K562 (cell line): ENCODE data around the gene PNPLA7. TPM values are rescaled to one million over a fixed set of nuclear protein-coding genes. Genes with fewer than 3 reads are reported as not detected.
A peak's percentile ranks its signal among the peaks of the same experiment; 100 is the strongest.

ENCODE experiments used
- BCLAF1 ChIP-seq, 2 experiments: fragments of 450-650 bp in 1 of 2; IDR thresholded peaks; 2 replicates each; pipeline ENCODE4 v1.6.1; 2011 to 2017; ENCODE audit warnings: low read depth in 2 of 2, antibody characterized with exemption in 1 of 2, borderline replicate concordance in 1 of 2, low read length in 1 of 2, mild to moderate bottlenecking in 1 of 2, mixed read lengths in 1 of 2; ENCODE audit not compliant: control insufficient read depth in 1 of 2
- CHCHD3 ChIP-seq: fragments of 250-450 bp; sonication (Bioruptor Pico); IDR thresholded peaks from 2 replicates; pipeline ENCODE4 v2.1.2; 2022; ENCODE audit warnings: mild to moderate bottlenecking
- HDAC3 ChIP-seq: fragments of 450-650 bp; IDR thresholded peaks from 2 replicates; pipeline ENCODE4 v1.6.1; 2018; ENCODE audit warnings: borderline replicate concordance, mild to moderate bottlenecking, moderate library complexity; ENCODE audit not compliant: partially characterized antibody
- KAT2B ChIP-seq: IDR thresholded peaks from one replicate; pipeline ENCODE4 v1.6.1; 2012; ENCODE audit warnings: low read depth, mild to moderate bottlenecking, control low read depth, inconsistent platforms, low read length, moderate library complexity
- POLR2AphosphoS5 ChIP-seq: IDR thresholded peaks from 2 replicates; pipeline ENCODE4 v1.6.1; 2011; ENCODE audit warnings: mild to moderate bottlenecking, low read depth, low read length, moderate library complexity; ENCODE audit not compliant: control insufficient read depth, insufficient read depth
- PRDM10 ChIP-seq: fragments of 450-650 bp; IDR thresholded peaks from 2 replicates; pipeline ENCODE4 v1.6.1; 2018; ENCODE audit not compliant: partially characterized antibody
- SP1 ChIP-seq: sonication (generic); formaldehyde crosslinking; IDR thresholded peaks from 2 replicates; pipeline ENCODE4 v1.8.1; 2022; ENCODE audit warnings: mild to moderate bottlenecking, missing genetic modification reagents
- STAG1 ChIP-seq: sonication (generic); formaldehyde crosslinking; IDR thresholded peaks from 2 replicates; pipeline ENCODE4 v1.5.0; 2020; ENCODE audit warnings: missing genetic modification reagents, borderline replicate concordance
- TRIM28 ChIP-seq: fragments of 450-650 bp; IDR thresholded peaks from 2 replicates; pipeline ENCODE4 v1.6.1; 2017
- XRCC5 ChIP-seq: fragments of 200-400 bp; formaldehyde crosslinking; IDR thresholded peaks from 2 replicates; pipeline ENCODE4 v1.6.1; 2017; ENCODE audit warnings: low read depth, mild to moderate bottlenecking, low read length
- ZBED1 ChIP-seq: IDR thresholded peaks from 2 replicates; pipeline ENCODE4 v1.6.1; 2014
- ZNF407 ChIP-seq: fragments of 450-650 bp; IDR thresholded peaks from 2 replicates; pipeline ENCODE4 v1.6.1; 2016; ENCODE audit warnings: low read depth
- ZNF830 ChIP-seq: fragments of 250-450 bp; sonication (Bioruptor Pico); IDR thresholded peaks from 2 replicates; pipeline ENCODE4 v1.5.0; 2021; ENCODE audit warnings: mild to moderate bottlenecking
- polyA plus RNA-seq, 8 experiments: library from polyadenylated mRNA; depleted of rRNA in 4 of 8; stranded (reverse) in 5 of 8; unstranded in 3 of 8; fragments of >200 nt; fragmentation: Nextera tagmentation in 2 of 8; fragmentation: Illumina TruSeq in 1 of 8; extraction: Ambion mirVana in 2 of 8; extraction: Trizol in 1 of 8; gene quantifications; 2 replicates each; pipeline versions ENCODE4 v1.2.1 to v1.2.3, GENCODE V29; 2011 to 2014; ENCODE audit warnings: inconsistent platforms in 1 of 8, missing spikeins in 1 of 8
- total RNA-seq, 7 experiments: library from RNA; depleted of rRNA in 6 of 7; stranded (reverse); fragments of >200 nt in 6 of 7; fragmentation: Illumina TruSeq in 2 of 7; extraction: Trizol in 2 of 7; gene quantifications; 2 replicates each; pipeline versions ENCODE4 v1.2.1 to v1.2.3, GENCODE V29; 2011 to 2021; ENCODE audit warnings: low replicate concordance in 1 of 7

PNPLA7 gene
- total and polyA plus RNA-seq, 9 of the 15 experiments (the other 6 are each of a cell fraction or from before 2014, with no cell fraction given), result 0.01 to 0.85 (median 0.19) TPM; not detected in 1

- TF ChIP-seq BCLAF1 (IDR thresholded peaks at IDR 0.05; ENCODE audit: borderline replicate concordance in 1 of 2, control insufficient read depth in 1 of 2, low read depth in 2 of 2, low read length in 1 of 2), result no peak
- TF ChIP-seq PRDM10, result no peak
- no peak for TF ChIP-seq SP1
- TF ChIP-seq TRIM28, result no peak
- peak; percentile 59; the same call in 1 of the 2 replicates for TF ChIP-seq STAG1 (CRISPR knock-in tag)
- TF ChIP-seq ZBED1, result no peak
- no peak for TF ChIP-seq ZNF407
- no peak for TF ChIP-seq CHCHD3
- TF ChIP-seq POLR2AphosphoS5, result peak; percentile 12; the same call in 1 of the 2 replicates
- no peak for TF ChIP-seq XRCC5
- TF ChIP-seq KAT2B, result no peak
- TF ChIP-seq ZNF830, result no peak
- TF ChIP-seq HDAC3, result no peak
These were observed 32.2 kb upstream of the PNPLA7 start (continued) for GRCh38 chr9:137582286-137582860.
